ENCODE measurements around the gene UBE2Z. TPM values are rescaled to one million over a fixed set of nuclear protein-coding genes. Genes with fewer than 3 reads are reported as not detected.

The UBE2Z gene
- total and polyA plus RNA-seq, 2 donors (not counting 3 experiments of a cell fraction or from before 2014, with no cell fraction given), result 104 to 117 TPM

- no peaks in the 10 kb centered on the region for H3K27me3 ChIP-seq (ENCODE audit: control insufficient read depth in 2 of 2, insufficient read depth in 2 of 2, low read length in 2 of 2)
- POLR2A ChIA-PET, result no interaction called here
- no peaks in the 10 kb centered on the region for H3K9me1 ChIP-seq (replicated peaks; ENCODE audit: control insufficient read depth, extremely low read depth, insufficient read depth, low read length)
- BruUV-seq (replicated peaks), result no TSS peak
- dilution Hi-C loops (cut with MboI; ENCODE audit: extremely low pct_ligation_motif_present, low sequenced_read_pairs), result no loop called here
- H3K79me2 ChIP-seq (ENCODE audit: control insufficient read depth, insufficient read depth, low read length), result peaks cover 74% of the 10 kb centered on the region
- TF ChIP-seq JUN (IDR thresholded peaks at IDR 0.05; ENCODE audit: borderline replicate concordance, insufficient read depth, insufficient read length, low read depth), result no peak
- no peak for TF ChIP-seq FOS (IDR thresholded peaks at IDR 0.05; ENCODE audit: borderline replicate concordance, insufficient read depth, low read length)
- no peak for TF ChIP-seq POLR2A (IDR thresholded peaks at IDR 0.05; ENCODE audit: low read depth, low read length)
- no peak for TF ChIP-seq MAX (IDR thresholded peaks at IDR 0.05; ENCODE audit: insufficient read depth, insufficient read length)
- no peak for TF ChIP-seq CTCF (IDR thresholded peaks at IDR 0.05; ENCODE audit: extremely low read depth in 1 of 2, insufficient read depth in 1 of 2, low read depth in 1 of 2, low read length in 2 of 2)
- no peak for TF ChIP-seq POLR2AphosphoS5 (IDR thresholded peaks at IDR 0.05; ENCODE audit: insufficient read depth, low read depth, low read length)
- TF ChIP-seq MYC (IDR thresholded peaks at IDR 0.05; ENCODE audit: low read depth, low read length), result no peak
- no peak for TF ChIP-seq GATA2 (IDR thresholded peaks at IDR 0.05; ENCODE audit: insufficient read depth, insufficient read length, low read depth, low read length)
- no peak overlapping the region for H3K4me3 ChIP-seq (replicated peaks in 1 of 3; ENCODE audit: insufficient read depth in 1 of 3, low read depth in 1 of 3, low read length in 3 of 3)
- H3K36me3 ChIP-seq (ENCODE audit: control insufficient read depth in 2 of 2, extremely low read depth in 1 of 2, insufficient read depth in 2 of 2, low read length in 2 of 2), result peaks cover 13 to 26% of the 10 kb centered on the region in 2 experiments
- no peak overlapping the region for H2AFZ ChIP-seq (ENCODE audit: low read depth, low read length)
- no peaks in the 10 kb centered on the region for H3K9me3 ChIP-seq (replicated peaks; ENCODE audit: control insufficient read depth, insufficient read depth, low read length)
- CTCF ChIA-PET, result no interaction called here
- DNase-seq (ENCODE audit: low read depth, low spot score), result no peak
- H3K27ac ChIP-seq (ENCODE audit: insufficient read depth, low read depth, low read length), result no peak overlapping the region
- no peak overlapping the region for H3K4me2 ChIP-seq (ENCODE audit: insufficient read depth, low read length)
- FAIRE-seq, result no peak
- peaks cover 26% of the 10 kb centered on the region for H3K4me1 ChIP-seq (ENCODE audit: control insufficient read depth, extremely low read depth, insufficient read depth, low read length)
- H3K9ac ChIP-seq (replicated peaks; ENCODE audit: extremely low read depth, insufficient read depth, low read length), result no peak overlapping the region
- intact Hi-C loops (cut with micrococcal nuclease), result loop anchor here (1.0 kb wide), 1 partner anchor 120 kb away; no protein-coding TSS in a partner anchor
- peaks cover 12% of the 10 kb centered on the region for H4K20me1 ChIP-seq (replicated peaks; ENCODE audit: control insufficient read depth, extremely low read depth, insufficient read depth, low read length)
These were observed 4.3 kb downstream of the UBE2Z start for GRCh38 chr17:48912476-48912875.

All from endothelial cell of umbilical vein (primary cell).